HG03342 (cell line): Measurements from ENCODE around the gene NPIPB5.
"Not testable (repeated sequence)": the region's sequence is repeated elsewhere in the genome, so short reads cannot be mapped to it uniquely, and the experiment has no call there.

ENCODE experiments used
- ATAC-seq: cut with Tn5 transposase; IDR thresholded peaks from one replicate; pipeline ENCODE4 v1.9.1; 2021; ENCODE audit warnings: mild to moderate bottlenecking, moderate library complexity; ENCODE audit not compliant: unreplicated experiment

NPIPB5 gene

GRCh38 chr16:22510591-22510990, at the start of gene NPIPB5:
Gene NPIPB5, plus strand, starts transcription at chr16:22510891. Its CDS starts 2,911 bp downstream, at chr16:22513802.
- not testable (repeated sequence) for ATAC-seq

GRCh38 chr16:22468846-22469245, 41.8 kb upstream of the NPIPB5 start:
- ATAC-seq: not testable (repeated sequence)

GRCh38 chr16:22537996-22538395, 27.3 kb downstream of the NPIPB5 start:
- not testable (repeated sequence) for ATAC-seq

- ATAC-seq: not testable (repeated sequence)
These were observed 34.1 kb downstream of the NPIPB5 start for GRCh38 chr16:22544809-22545208.

- not testable (repeated sequence) for ATAC-seq
These were observed 35.9 kb downstream of the NPIPB5 start for GRCh38 chr16:22546630-22547029.

- ATAC-seq: not testable (repeated sequence)
These were observed 36.6 kb downstream of the NPIPB5 start for GRCh38 chr16:22547170-22547765.

GRCh38 chr16:22549853-22550252, 39.2 kb downstream of the NPIPB5 start:
- ATAC-seq: not testable (repeated sequence)

- not testable (repeated sequence) for ATAC-seq
These were observed 40.5 kb downstream of the NPIPB5 start for GRCh38 chr16:22551143-22551542.

- not testable (repeated sequence) for ATAC-seq
These were observed 41.0 kb downstream of the NPIPB5 start for GRCh38 chr16:22551651-22552050.

GRCh38 chr16:22556759-22557158, 46.1 kb downstream of the NPIPB5 start:
- not testable (repeated sequence) for ATAC-seq
